Frontal cortex (tissue), 4 donors: ENCODE data around the gene ONECUT3. TPM values are rescaled to one million over a fixed set of nuclear protein-coding genes. Genes with fewer than 3 reads are reported as not detected.
"Not testable (repeated sequence)": the region's sequence is repeated elsewhere in the genome, so short reads cannot be mapped to it uniquely, and the experiment has no call there.

Experiments
- DNase-seq, 2 donors: peaks; one replicate each; pipeline ENCODE4 v3.0.0; 2012; ENCODE audit warnings: low spot score in 2 of 2
- FAIRE-seq: peaks from 2 replicates; lab custom pipeline; 2012; peaks lifted over from hg19 to GRCh38; lab: Jason Lieb, UNC
- total RNA-seq: library from RNA; depleted of rRNA; stranded (reverse); fragments of >200 nt; gene quantifications from one replicate; pipeline ENCODE4 v1.2.3, GENCODE V29; 2014
- donor health status: control.
- donor health status: control.
- donor health status: control.

The ONECUT3 gene
- total RNA-seq, 1 donor from 2014 or later, result not detected

- FAIRE-seq, result no peak
- DNase-seq, result no peak
These were observed 1.5 kb downstream of the ONECUT3 start for GRCh38 chr19:1754636-1755466.

- FAIRE-seq (no peak), DNase-seq (no peak)
These were observed 2.3 kb downstream of the ONECUT3 start for GRCh38 chr19:1755467-1756171.

GRCh38 chr19:1756264-1756663, 3.0 kb downstream of the ONECUT3 start:
- FAIRE-seq, result no peak
- DNase-seq, result no peak

DNA sequence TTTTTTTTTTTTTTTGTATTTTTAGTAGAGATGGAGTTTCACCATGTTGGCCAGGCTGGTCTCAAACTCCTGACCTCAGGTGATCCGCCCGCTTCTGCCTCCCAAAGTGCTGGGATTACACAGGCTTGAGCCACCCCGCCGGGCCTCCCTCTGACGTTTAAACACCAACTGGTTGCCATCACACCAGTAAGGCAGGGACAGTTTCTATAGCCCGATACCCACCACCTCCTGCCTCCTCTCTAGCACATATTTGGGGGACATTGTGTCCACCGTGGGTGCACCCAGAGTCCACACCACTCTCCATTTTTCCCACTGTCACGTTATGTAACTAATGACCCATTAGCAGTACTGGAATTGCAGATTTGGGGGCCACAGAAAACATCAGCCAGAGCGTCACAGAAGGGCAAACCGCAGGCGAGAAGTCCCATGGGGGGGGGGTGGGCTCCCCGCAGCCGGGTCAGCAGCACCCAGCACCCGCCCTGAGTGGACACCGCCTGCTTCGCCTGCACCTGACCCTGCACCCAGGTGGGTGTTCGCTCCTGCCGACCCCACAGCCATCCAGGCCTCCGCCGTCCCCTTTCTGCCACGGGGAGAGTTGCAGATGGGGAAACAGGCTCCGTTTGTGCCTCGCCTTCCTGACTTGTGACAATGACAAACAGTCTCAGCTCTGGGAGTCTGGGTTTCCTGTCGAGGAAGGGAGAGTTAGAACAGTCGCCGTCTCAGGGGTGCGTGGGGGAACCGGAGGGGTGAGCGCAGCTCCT, 3.6 kb downstream of the ONECUT3 start:
- no peak for DNase-seq
- FAIRE-seq, result no peak

GRCh38 chr19:1757468-1758230, 4.3 kb downstream of the ONECUT3 start:
- DNase-seq (no peak), FAIRE-seq (no peak)

GRCh38 chr19:1758231-1758577, 4.9 kb downstream of the ONECUT3 start:
- DNase-seq, result no peak
- FAIRE-seq, result no peak

GRCh38 chr19:1758959-1759903, 5.9 kb downstream of the ONECUT3 start:
- DNase-seq, result no peak
- FAIRE-seq, result no peak

DNA sequence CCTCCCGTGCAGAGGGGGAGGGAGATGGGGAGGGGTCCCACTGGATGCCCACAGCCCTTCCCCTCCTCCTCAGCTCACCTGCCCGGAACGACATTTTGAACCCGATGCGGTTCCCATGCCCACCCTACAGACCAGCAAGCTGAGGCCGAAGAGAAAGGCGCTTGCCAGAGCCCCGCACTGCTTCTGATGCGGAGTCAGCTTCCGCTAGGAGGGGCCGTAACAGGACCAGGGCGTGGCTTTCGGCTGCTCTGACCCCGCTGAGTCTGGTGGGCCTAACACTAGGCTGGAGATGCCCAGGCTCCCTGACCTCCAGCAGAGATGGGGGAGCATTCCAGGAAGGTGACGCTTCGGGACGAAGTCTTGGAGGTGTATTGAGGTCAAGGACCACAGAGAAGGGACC, 6.7 kb downstream of the ONECUT3 start:
- DNase-seq (no peak), FAIRE-seq (no peak)

DNA sequence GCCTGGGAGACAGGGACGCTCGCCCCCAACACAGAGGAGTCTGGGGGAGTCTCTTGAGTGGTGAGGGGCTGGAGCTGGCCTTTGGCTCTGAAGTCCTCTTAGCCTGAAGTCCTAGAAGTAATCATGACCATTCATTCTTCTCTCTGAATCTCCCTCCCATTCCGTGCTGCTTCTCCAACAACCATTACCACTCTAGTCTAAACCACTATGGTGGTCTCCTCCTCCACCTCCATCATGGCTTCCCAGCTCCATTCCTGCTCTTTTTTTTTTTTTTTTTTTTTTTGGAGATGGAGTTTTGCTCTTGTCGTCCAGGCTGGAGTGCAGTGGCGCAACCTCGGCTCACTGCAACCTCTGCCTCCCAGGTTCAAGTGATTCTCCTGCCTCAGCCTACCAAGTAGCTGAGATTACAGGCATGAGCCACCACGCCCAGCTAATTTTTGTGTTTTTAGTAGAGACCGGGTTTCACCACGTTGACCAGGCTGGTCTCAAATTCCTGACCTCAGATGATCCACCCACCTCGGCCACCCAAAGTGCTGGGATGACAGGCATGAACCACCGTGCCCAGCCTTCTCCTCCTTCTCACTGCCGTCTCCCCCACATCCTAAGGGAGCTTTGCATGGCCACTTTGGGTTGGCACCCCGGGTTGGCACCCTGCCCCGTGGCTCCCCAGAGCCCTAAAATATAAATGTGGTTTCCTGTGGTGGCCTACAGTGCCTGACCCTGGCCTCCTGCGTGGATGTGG, 7.7 kb downstream of the ONECUT3 start:
- not testable (repeated sequence) for DNase-seq, FAIRE-seq

GRCh38 chr19:1761528-1762242, 8.4 kb downstream of the ONECUT3 start:
- DNase-seq, result no peak

DNA sequence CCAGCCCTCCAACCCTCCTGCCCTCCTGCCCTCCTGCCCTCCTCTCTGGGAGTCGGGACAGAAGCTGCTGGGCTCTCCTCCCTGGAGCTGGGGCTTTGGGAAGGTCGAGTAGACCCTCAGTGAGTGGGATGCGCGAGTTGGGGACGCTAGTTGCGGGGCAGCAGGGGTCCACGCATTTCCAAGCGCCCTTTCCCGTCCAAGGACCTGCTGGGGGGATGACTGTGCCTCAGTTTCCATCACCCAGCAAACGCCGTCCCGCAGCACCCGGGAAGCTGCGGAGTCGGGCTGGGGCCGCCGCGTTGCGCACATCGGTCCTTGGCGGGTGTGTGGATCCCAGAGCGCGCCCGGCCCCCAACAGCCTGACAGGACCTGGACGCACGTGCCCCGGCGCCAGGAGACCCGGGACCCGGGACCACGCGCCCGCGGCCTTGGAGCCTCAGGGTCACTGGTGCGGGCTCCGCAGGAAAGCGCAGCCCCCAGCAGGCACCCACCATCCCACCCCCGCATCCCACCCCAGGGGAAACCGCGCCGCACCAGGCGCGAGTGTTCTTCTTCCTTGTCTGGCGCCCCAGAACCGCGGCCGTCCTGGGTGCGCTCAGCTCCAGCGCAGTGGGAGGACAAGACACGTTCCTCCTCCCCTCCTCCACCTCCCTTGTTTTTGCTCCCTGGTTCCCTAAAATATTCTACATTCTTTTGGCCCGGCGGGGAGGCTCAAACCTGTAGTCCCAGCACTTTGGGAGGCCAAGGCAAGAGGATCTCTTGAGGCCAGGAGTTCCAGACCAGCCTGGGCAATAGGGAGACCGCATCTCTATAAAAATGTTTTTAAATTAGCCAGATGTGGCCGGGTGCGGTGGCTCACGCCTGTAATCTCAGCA, 9.2 kb downstream of the ONECUT3 start:
- FAIRE-seq, result no peak

More at GRCh38 chr19:1761528-1762242, 8.4 kb downstream of the ONECUT3 start:
- no peak for FAIRE-seq

GRCh38 chr19:1763648-1764639, 10.6 kb downstream of the ONECUT3 start:
- DNase-seq, result no peak
- FAIRE-seq, result no peak

More for the DNA sequence above, 9.2 kb downstream of the ONECUT3 start:
- DNase-seq, result no peak

DNA sequence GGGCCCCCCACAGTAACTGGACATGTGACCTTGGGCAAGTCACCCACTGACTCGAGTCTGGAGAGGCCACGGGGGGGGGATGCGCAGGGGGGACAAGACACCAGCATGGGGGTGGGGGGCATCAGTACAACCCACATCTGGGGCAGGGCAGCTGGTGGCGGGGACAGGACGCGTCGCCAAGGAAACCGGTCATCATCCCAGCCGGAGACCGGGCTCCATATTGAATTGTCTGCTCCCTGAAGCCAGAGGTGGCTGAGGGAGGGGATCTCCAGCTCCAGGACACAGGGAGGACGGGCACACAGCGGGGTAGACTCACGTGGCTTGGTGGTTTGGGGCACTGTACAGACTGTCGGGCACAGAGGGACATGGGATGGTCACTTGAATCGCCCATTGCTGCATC, 11.4 kb downstream of the ONECUT3 start:
- FAIRE-seq, result no peak

GRCh38 chr19:1765232-1765903, 12.1 kb downstream of the ONECUT3 start:
- DNase-seq, result no peak
- FAIRE-seq, result no peak

More for the DNA sequence above, 11.4 kb downstream of the ONECUT3 start:
- DNase-seq, result no peak
